Keratinocyte (primary cell): ENCODE results near the gene SSTR5. TPM values are rescaled to one million over a fixed set of nuclear protein-coding genes. Genes with fewer than 3 reads are reported as not detected.

Source experiments
- DNase-seq: peaks from one replicate; pipeline ENCODE4 v3.0.0-alpha.2; 2011; ENCODE audit warnings: low read depth, missing footprints, low spot score
- FAIRE-seq: peaks from 2 replicates; lab custom pipeline; 2011; peaks lifted over from hg19 to GRCh38; lab: Jason Lieb, UNC
- H2AFZ ChIP-seq: 2 replicates; pipeline ENCODE4 v1.6.0; 2012; ENCODE audit warnings: low read length, control low read depth, inconsistent platforms; ENCODE audit not compliant: control insufficient read depth
- H3K27ac ChIP-seq: 2 replicates; pipeline ENCODE4 v1.5.1; 2011; ENCODE audit warnings: low read length; ENCODE audit not compliant: control insufficient read depth, insufficient read depth
- H3K27me3 ChIP-seq: 3 replicates; pipeline ENCODE4 v1.6.0; 2011; ENCODE audit warnings: low read length; ENCODE audit not compliant: control insufficient read depth, insufficient read depth; ENCODE audit errors: extremely low read depth
- H3K36me3 ChIP-seq, 2 experiments: 2 replicates in 1 of 2; 3 replicates in 1 of 2; pipeline ENCODE4 v1.5.1; 2011; ENCODE audit warnings: low read length in 2 of 2, mild to moderate bottlenecking in 1 of 2; ENCODE audit not compliant: control insufficient read depth in 2 of 2, insufficient read depth in 2 of 2; ENCODE audit errors: extremely low read depth in 1 of 2
- H3K4me1 ChIP-seq: 3 replicates; pipeline ENCODE4 v1.5.1; 2011; ENCODE audit warnings: low read length; ENCODE audit not compliant: control insufficient read depth, insufficient read depth; ENCODE audit errors: extremely low read depth
- H3K4me2 ChIP-seq: 3 replicates; pipeline ENCODE4 v1.6.0; 2011; ENCODE audit warnings: low read depth, low read length; ENCODE audit not compliant: control insufficient read depth, insufficient read depth; ENCODE audit errors: extremely low read depth
- H3K4me3 ChIP-seq, 3 experiments: fragments of 200-600 bp in 1 of 3; sonication (generic) in 1 of 3; 2 replicates in 2 of 3; 3 replicates in 1 of 3; pipeline ENCODE4 v1.5.1; 2011 to 2016; ENCODE audit warnings: low read length in 3 of 3, mild to moderate bottlenecking in 3 of 3, control low read depth in 2 of 3, inconsistent platforms in 1 of 3, low read depth in 1 of 3, mixed read lengths in 1 of 3, mixed run types in 1 of 3, moderate library complexity in 1 of 3; ENCODE audit not compliant: control insufficient read depth in 2 of 3, insufficient read depth in 2 of 3; ENCODE audit errors: extremely low read depth in 1 of 3
- H3K79me2 ChIP-seq: 2 replicates; pipeline ENCODE4 v1.6.0; 2012; ENCODE audit warnings: low read length; ENCODE audit not compliant: control insufficient read depth, insufficient read depth
- H3K9ac ChIP-seq: 3 replicates; pipeline ENCODE4 v1.6.0; 2011; ENCODE audit warnings: low read length; ENCODE audit not compliant: control insufficient read depth, insufficient read depth; ENCODE audit errors: extremely low read depth
- H3K9me1 ChIP-seq: 3 replicates; pipeline ENCODE4 v1.6.0; 2011; ENCODE audit warnings: low read length; ENCODE audit not compliant: control insufficient read depth, insufficient read depth; ENCODE audit errors: extremely low read depth
- H3K9me3 ChIP-seq: 2 replicates; pipeline ENCODE4 v1.5.1; 2012; ENCODE audit warnings: low read depth, low read length; ENCODE audit not compliant: control insufficient read depth
- H4K20me1 ChIP-seq: 3 replicates; pipeline ENCODE4 v1.6.0; 2011; ENCODE audit warnings: low read length; ENCODE audit not compliant: control insufficient read depth, insufficient read depth; ENCODE audit errors: extremely low read depth
- EZH2 ChIP-seq: IDR thresholded peaks from one replicate; pipeline ENCODE4 v1.6.1; 2012; ENCODE audit warnings: inconsistent platforms, mild to moderate bottlenecking, low read length, moderate library complexity
- dilution Hi-C: fragments of 300-500 bp; cut with MboI; formaldehyde crosslinking; loops from one replicate; pipeline ENCODE4 v1.7.0; 2020; ENCODE audit warnings: low sequenced_read_pairs; ENCODE audit not compliant: extremely low pct_ligation_motif_present
- polyA plus RNA-seq, 5 experiments: library from polyadenylated mRNA; depleted of rRNA in 3 of 5; stranded (reverse) in 3 of 5; stranded (forward) in 1 of 5; unstranded in 1 of 5; fragments of >200 nt; gene quantifications; 1 replicate in 1 of 5; 2 replicates in 3 of 5; 3 replicates in 1 of 5; pipeline versions ENCODE4 v1.2.1 to v1.2.3, GENCODE V29; 2011 to 2012; ENCODE audit warnings: missing spikeins in 2 of 5, low read depth in 1 of 5, low replicate concordance in 1 of 5
- TF ChIP-seq, protein P1 (sequence below), 3 experiments: IDR thresholded peaks in 1 of 3; conservative IDR thresholded peaks in 1 of 3; optimal IDR thresholded peaks in 1 of 3; 2 replicates in 2 of 3; 3 replicates in 1 of 3; pipeline versions ENCODE3 to v1.5.1; 2011; ENCODE audit warnings: low read length in 3 of 3, mild to moderate bottlenecking in 3 of 3, moderate library complexity in 2 of 3, control low read depth in 1 of 3, inconsistent platforms in 1 of 3; ENCODE audit not compliant: insufficient read depth in 2 of 3; ENCODE audit errors: extremely low read depth in 1 of 3

SSTR5 gene
- polyA plus RNA-seq, 1 donor (not counting 4 experiments of a cell fraction or from before 2014, with no cell fraction given): not detected

DNA sequence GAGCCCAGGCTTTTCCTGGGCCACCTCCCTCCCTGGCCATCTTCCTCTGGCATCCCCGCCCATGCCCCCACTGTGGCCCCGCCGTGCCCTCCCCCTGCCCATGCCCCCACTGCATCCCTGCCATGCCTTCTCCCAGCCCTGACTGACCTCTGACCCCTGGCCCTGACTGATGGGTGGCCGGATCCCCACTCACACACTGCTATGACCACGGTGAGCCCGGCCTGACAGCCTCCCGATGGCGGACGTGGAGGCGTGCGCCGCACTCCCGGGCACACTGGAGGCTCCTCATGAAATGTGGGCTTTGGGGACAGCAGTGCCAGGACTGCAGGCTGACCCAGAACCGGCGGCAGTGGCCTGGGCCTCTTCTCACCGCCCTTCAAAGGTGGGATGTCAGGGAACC lies 34.1 kb downstream of the SSTR5 start:
- Histone ChIP-seq H4K20me1 (no peaks in the 10 kb centered on the region), H3K36me3 (no peaks in the 10 kb centered on the region), H3K9me1 (no peaks in the 10 kb centered on the region), H3K27me3 (peaks cover 58% of the 10 kb centered on the region), H3K9me3 (no peaks in the 10 kb centered on the region), H3K27ac (no peak overlapping the region), H3K4me1 (no peaks in the 10 kb centered on the region), H3K9ac (no peak overlapping the region), H3K79me2 (no peaks in the 10 kb centered on the region), H2AFZ (no peak overlapping the region), H3K4me3 (no peak overlapping the region), H3K4me2 (no peak overlapping the region)
- FAIRE-seq (no peak), DNase-seq (no peak)
- dilution Hi-C loops: no loop called here
- TF ChIP-seq, protein P1, sequence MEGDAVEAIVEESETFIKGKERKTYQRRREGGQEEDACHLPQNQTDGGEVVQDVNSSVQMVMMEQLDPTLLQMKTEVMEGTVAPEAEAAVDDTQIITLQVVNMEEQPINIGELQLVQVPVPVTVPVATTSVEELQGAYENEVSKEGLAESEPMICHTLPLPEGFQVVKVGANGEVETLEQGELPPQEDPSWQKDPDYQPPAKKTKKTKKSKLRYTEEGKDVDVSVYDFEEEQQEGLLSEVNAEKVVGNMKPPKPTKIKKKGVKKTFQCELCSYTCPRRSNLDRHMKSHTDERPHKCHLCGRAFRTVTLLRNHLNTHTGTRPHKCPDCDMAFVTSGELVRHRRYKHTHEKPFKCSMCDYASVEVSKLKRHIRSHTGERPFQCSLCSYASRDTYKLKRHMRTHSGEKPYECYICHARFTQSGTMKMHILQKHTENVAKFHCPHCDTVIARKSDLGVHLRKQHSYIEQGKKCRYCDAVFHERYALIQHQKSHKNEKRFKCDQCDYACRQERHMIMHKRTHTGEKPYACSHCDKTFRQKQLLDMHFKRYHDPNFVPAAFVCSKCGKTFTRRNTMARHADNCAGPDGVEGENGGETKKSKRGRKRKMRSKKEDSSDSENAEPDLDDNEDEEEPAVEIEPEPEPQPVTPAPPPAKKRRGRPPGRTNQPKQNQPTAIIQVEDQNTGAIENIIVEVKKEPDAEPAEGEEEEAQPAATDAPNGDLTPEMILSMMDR (optimal IDR thresholded peaks at IDR 0.05 in 1 of 3, IDR thresholded peaks at IDR 0.05 in 1 of 3, conservative IDR thresholded peaks at IDR 0.05 in 1 of 3; ENCODE audit: extremely low read depth in 1 of 3, insufficient read depth in 2 of 3, low read length in 3 of 3): no peak
- TF ChIP-seq EZH2: no peak

DNA sequence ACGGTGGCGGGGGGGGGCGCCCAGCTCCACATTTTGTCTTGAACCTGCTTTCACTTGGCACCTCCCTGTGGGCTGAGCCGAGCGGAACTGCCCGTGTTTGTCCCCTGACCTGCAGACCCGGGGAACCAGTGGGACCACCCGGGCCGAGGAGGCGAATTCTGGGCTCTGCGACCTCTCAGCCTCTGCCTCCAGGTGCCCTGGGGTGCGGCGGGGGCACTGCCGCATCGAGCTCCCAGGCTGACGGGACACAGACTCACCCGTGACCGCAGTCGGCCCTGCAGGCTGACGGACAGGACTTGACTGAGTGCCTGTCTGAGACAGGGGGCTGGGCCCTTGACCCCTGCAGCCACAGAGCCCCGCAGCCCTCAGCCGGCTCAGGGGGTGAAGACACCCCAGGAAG lies 34.6 kb downstream of the SSTR5 start:
- Histone ChIP-seq H3K27me3 (peaks cover 58% of the 10 kb centered on the region), H3K4me1 (no peaks in the 10 kb centered on the region), H3K9me1 (no peaks in the 10 kb centered on the region), H3K9ac (no peak overlapping the region), H3K36me3 (no peaks in the 10 kb centered on the region), H4K20me1 (no peaks in the 10 kb centered on the region), H3K9me3 (no peaks in the 10 kb centered on the region), H3K4me3 (no peak overlapping the region), H3K4me2 (no peak overlapping the region), H2AFZ (no peak overlapping the region), H3K79me2 (no peaks in the 10 kb centered on the region), H3K27ac (no peak overlapping the region)
- dilution Hi-C loops: no loop called here
- FAIRE-seq (no peak), DNase-seq (no peak)
- TF ChIP-seq, protein P1 (optimal IDR thresholded peaks at IDR 0.05 in 1 of 3, IDR thresholded peaks at IDR 0.05 in 1 of 3, conservative IDR thresholded peaks at IDR 0.05 in 1 of 3; ENCODE audit: extremely low read depth in 1 of 3, insufficient read depth in 2 of 3, low read length in 3 of 3): no peak
- TF ChIP-seq EZH2: no peak
